K562 (cell line): Measurements from ENCODE around the gene ZDHHC11B.
"Not testable (repeated sequence)": the region's sequence is repeated elsewhere in the genome, so short reads cannot be mapped to it uniquely, and the experiment has no call there.

ENCODE experiments used
- CUX1 ChIP-seq: fragments of 200-800 bp; sonication (Bioruptor generic); IDR thresholded peaks from 2 replicates; pipeline ENCODE4 v1.6.1; 2016; ENCODE audit warnings: missing genetic modification characterization, missing compliant biosample characterization
- FOXM1 ChIP-seq, 2 experiments: fragments of 450-650 bp in 1 of 2; sonication (generic) in 1 of 2; formaldehyde crosslinking in 1 of 2; IDR thresholded peaks; 2 replicates each; pipeline versions ENCODE4 v1.6.1 to v1.9.0; 2017 to 2022; ENCODE audit warnings: low read depth in 2 of 2, mild to moderate bottlenecking in 2 of 2, missing genetic modification reagents in 1 of 2, moderate library complexity in 1 of 2
- HOMEZ ChIP-seq: fragments of 250-450 bp; sonication (Bioruptor Pico); IDR thresholded peaks from 2 replicates; pipeline ENCODE4 v1.4.0; 2020; ENCODE audit warnings: mild to moderate bottlenecking, moderate library complexity
- POLR2AphosphoS5 ChIP-seq: IDR thresholded peaks from 2 replicates; pipeline ENCODE4 v1.6.1; 2011; ENCODE audit warnings: mild to moderate bottlenecking, low read depth, low read length, moderate library complexity; ENCODE audit not compliant: control insufficient read depth, insufficient read depth
- ZEB2 ChIP-seq: fragments of 450-650 bp; IDR thresholded peaks from 2 replicates; pipeline ENCODE4 v1.6.1; 2016
- ZNF175 ChIP-seq: fragments of 200-800 bp; sonication (Bioruptor generic); IDR thresholded peaks from 2 replicates; pipeline ENCODE4 v1.6.1; 2016; ENCODE audit warnings: low read depth, mild to moderate bottlenecking, missing genetic modification characterization, missing compliant biosample characterization
- TF ChIP-seq, protein P1 (sequence below), 3 experiments: IDR thresholded peaks in 2 of 3; conservative IDR thresholded peaks in 1 of 3; 2 replicates each; pipeline ENCODE4 v1.5.1; 2011 to 2012; ENCODE audit warnings: low read length in 3 of 3, mild to moderate bottlenecking in 3 of 3, control low read depth in 2 of 3, improper control_type of control experiment in 1 of 3, inconsistent platforms in 1 of 3, low read depth in 1 of 3, mixed read lengths in 1 of 3, moderate library complexity in 1 of 3; ENCODE audit not compliant: insufficient read depth in 2 of 3
- TF ChIP-seq, protein P2 (sequence below): fragments of 250-450 bp; sonication (Bioruptor Pico); IDR thresholded peaks from 2 replicates; pipeline ENCODE4 v1.8.0; 2022; ENCODE audit warnings: moderate library complexity, mild to moderate bottlenecking, inconsistent platforms

GRCh38 chr5:795873-796272 is 11.3 kb upstream of the ZDHHC11B start:
- TF ChIP-seq ZNF175 (CRISPR knock-in tag); HOMEZ (CRISPR knock-in tag); POLR2AphosphoS5; CUX1 (CRISPR knock-in tag); ZEB2; FOXM1 (IDR thresholded peaks at IDR 0.05; ENCODE audit: low read depth); FOXM1 (CRISPR knock-in tag; IDR thresholded peaks at IDR 0.05; ENCODE audit: low read depth): not testable (repeated sequence)
- TF ChIP-seq, protein P1, sequence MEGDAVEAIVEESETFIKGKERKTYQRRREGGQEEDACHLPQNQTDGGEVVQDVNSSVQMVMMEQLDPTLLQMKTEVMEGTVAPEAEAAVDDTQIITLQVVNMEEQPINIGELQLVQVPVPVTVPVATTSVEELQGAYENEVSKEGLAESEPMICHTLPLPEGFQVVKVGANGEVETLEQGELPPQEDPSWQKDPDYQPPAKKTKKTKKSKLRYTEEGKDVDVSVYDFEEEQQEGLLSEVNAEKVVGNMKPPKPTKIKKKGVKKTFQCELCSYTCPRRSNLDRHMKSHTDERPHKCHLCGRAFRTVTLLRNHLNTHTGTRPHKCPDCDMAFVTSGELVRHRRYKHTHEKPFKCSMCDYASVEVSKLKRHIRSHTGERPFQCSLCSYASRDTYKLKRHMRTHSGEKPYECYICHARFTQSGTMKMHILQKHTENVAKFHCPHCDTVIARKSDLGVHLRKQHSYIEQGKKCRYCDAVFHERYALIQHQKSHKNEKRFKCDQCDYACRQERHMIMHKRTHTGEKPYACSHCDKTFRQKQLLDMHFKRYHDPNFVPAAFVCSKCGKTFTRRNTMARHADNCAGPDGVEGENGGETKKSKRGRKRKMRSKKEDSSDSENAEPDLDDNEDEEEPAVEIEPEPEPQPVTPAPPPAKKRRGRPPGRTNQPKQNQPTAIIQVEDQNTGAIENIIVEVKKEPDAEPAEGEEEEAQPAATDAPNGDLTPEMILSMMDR (IDR thresholded peaks at IDR 0.05 in 2 of 3, conservative IDR thresholded peaks at IDR 0.05 in 1 of 3; ENCODE audit: insufficient read depth in 2 of 3, low read depth in 1 of 3, low read length in 3 of 3), result not testable (repeated sequence)
- TF ChIP-seq, protein P2, sequence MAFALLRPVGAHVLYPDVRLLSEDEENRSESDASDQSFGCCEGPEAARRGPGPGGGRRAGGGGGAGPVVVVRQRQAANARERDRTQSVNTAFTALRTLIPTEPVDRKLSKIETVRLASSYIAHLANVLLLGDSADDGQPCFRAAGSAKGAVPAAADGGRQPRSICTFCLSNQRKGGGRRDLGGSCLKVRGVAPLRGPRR, result not testable (repeated sequence)
